ENCODE data around the gene ZNF322.
A peak's percentile ranks its signal among the peaks of the same experiment; 100 is the strongest.

The ZNF322 gene

GRCh38 chr6:26613201-26613600 is 46.3 kb downstream of the ZNF322 start:
- no peak for DNase-seq

GRCh38 chr6:26611599-26611998 is 47.9 kb downstream of the ZNF322 start:
- DNase-seq: no peak

- no peak for DNase-seq
Observed at GRCh38 chr6:26609463-26609862, 50.1 kb downstream of the ZNF322 start.

- DNase-seq: peak; percentile 49
Observed at GRCh38 chr6:26607434-26608230, 51.9 kb downstream of the ZNF322 start.

GRCh38 chr6:26604797-26605196 is 54.7 kb downstream of the ZNF322 start:
- DNase-seq: no peak

- no peak for DNase-seq
Observed at GRCh38 chr6:26604026-26604425, 55.5 kb downstream of the ZNF322 start.

GRCh38 chr6:26602262-26602661 is 57.3 kb downstream of the ZNF322 start:
- no peak for DNase-seq

- DNase-seq: no peak
Observed at GRCh38 chr6:26600759-26601158, 58.8 kb downstream of the ZNF322 start.

- no peak for DNase-seq
Observed at GRCh38 chr6:26599591-26599990, 60.0 kb downstream of the ZNF322 start.

GRCh38 chr6:26599134-26599533 is 60.4 kb downstream of the ZNF322 start:
- no peak for DNase-seq

GRCh38 chr6:26598267-26598666 is 61.3 kb downstream of the ZNF322 start:
- DNase-seq: peak; percentile 23

GRCh38 chr6:26597821-26598220 is 61.7 kb downstream of the ZNF322 start:
- DNase-seq: no peak

GRCh38 chr6:26597389-26597766 is 62.2 kb downstream of the ZNF322 start:
- DNase-seq: no peak

GRCh38 chr6:26596579-26597388 is 62.8 kb downstream of the ZNF322 start, which contains the start of gene ABT1:
Gene ABT1 (plus strand): TSS chr6:26596953. CDS start chr6:26596983, 30 bp downstream.
- DNase-seq: peak; percentile 99

GRCh38 chr6:26595669-26596269 is 63.8 kb downstream of the ZNF322 start:
- DNase-seq: peak; percentile 92

GRCh38 chr6:26594730-26595632 is 64.6 kb downstream of the ZNF322 start:
- peak; percentile 44 for DNase-seq

GRCh38 chr6:26594131-26594498 is 65.4 kb downstream of the ZNF322 start:
- no peak for DNase-seq

- DNase-seq: no peak
Observed at GRCh38 chr6:26593278-26594130, 66.0 kb downstream of the ZNF322 start.

GRCh38 chr6:26592649-26593048 is 66.9 kb downstream of the ZNF322 start:
- DNase-seq: no peak

GRCh38 chr6:26588965-26589364 is 70.6 kb downstream of the ZNF322 start:
- no peak for DNase-seq
